Stimulated activated CD4-positive, alpha-beta T cell treated with anti-CD3 and anti-CD28 coated beads, Interleukin-12 subunit alpha, Interleukin-12 subunit beta, amount 100 ng/mL, for 24 hours (primary cell): Measurements from ENCODE around the gene CMAS.
"Not testable (repeated sequence)": the region's sequence is repeated elsewhere in the genome, so short reads cannot be mapped to it uniquely, and the experiment has no call there.

Experiments
- DNase-seq, 2 experiments: peaks; one replicate each; pipeline ENCODE4 v3.0.0-alpha.2; 2020; ENCODE audit warnings: low read depth in 2 of 2

The CMAS gene

GRCh38 chr12:22046090-22046967 lies at the start of gene CMAS:
TSS of gene CMAS (plus strand) at chr12:22046218. CDS start at chr12:22046304, 86 bp downstream.
- peak; percentile 73 to 80 for DNase-seq

- no peak for DNase-seq
Measured at GRCh38 chr12:21998295-21998694, 47.7 kb upstream of the CMAS start.

DNA sequence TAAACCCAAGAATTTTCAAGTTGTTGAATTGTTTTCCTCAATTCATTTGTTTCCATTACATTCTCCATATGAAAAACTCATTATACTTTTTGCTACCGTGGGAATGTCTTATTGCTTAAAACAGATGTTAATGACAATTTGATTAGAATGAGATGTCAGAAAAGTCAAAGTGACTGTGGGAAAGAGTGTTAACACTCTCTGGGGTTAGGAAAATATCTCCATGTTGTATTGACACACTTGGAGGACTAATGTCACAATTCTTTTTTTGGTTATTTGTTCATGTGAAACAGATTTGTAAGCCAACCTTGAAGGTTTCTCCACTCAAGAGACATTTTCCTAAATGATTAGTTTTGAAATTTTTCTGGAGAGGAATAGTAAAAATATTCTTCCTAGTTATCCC lies 47.2 kb upstream of the CMAS start:
- no peak for DNase-seq

GRCh38 chr12:22002430-22002829 lies 43.6 kb upstream of the CMAS start:
- DNase-seq: no peak

GRCh38 chr12:22007794-22008193 lies 38.2 kb upstream of the CMAS start:
- not testable (repeated sequence) for DNase-seq

DNA sequence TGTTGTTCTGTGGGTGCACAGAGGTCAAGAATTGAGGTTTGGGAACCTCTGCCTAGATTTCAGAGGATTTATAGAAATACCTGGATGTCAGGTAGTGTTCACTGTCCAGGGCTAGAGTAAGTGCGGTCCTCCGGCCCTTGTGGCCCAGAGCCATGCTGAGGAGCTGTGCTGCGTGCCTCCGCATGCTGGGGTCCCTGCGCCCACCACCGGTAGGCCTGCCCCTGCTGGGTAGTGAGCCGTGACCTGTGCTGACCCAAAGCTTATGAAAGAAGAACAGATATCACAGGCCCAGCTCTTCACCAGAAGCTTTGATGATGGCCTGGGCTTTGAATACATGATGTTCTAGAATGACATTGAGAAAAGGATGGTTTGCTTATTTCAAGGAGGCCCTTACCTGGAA lies 37.8 kb upstream of the CMAS start:
- DNase-seq: no peak

- DNase-seq: no peak
Measured at GRCh38 chr12:22014041-22014782, 31.8 kb upstream of the CMAS start.

- no peak for DNase-seq
Measured at GRCh38 chr12:22014783-22015144, 31.3 kb upstream of the CMAS start.

GRCh38 chr12:22016982-22017381 lies 29.0 kb upstream of the CMAS start:
- no peak for DNase-seq

DNA sequence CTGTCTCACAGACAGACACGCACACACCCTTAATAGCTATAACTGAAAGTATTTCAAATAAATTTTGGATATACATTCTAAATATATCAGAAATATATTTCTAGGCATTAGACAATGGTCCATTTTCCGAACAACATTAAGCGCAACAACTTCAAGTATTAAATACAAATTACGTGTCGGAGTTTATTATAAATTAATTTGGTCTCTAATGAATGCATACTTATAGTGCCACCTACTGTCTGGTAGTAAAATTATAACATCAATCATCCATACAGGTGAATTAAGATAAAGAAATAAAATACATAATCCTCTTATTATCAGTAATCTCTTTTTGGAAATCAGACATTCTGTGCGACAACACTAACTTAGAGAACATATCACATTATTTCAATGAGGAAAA lies 27.2 kb upstream of the CMAS start:
- no peak for DNase-seq

DNA sequence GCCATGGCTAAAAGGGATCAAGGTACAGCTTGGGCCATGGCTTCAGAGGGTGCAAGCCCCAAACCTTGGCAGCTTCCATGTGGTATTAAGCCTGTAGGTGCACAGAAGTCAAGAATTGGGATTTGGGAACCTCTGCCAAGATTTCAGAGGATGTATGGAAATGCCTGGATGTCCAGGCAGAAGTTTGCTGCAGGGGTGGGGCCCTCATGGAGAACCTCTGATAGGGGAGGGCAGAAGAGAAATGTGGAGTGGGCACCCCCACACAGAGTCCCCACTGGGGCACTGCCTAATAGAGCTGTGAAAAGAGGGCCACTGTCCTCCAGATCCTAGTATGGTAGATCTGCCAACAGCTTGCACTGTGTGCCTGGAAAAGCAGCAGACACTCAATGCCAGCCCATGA lies 22.5 kb upstream of the CMAS start:
- DNase-seq: not testable (repeated sequence)

DNA sequence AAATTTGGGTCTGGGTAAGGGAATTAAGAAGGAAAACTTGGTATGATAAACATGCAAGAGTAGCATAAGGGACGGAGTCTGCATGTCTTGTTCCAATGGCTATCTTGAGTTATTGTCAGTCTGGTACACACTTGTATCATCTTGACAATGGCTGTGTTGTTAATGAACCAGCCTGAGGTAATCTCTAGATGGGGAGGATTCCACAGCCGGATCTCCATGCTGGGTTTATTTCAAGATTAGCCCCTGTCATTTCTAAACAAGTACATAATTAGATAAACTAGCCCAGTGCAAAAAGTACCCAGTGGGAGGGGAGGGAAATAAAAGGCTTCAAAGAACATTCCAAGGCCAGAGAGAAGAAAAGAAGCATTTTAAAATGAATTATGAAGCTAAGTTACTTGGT lies 16.5 kb upstream of the CMAS start:
- DNase-seq: no peak

DNA sequence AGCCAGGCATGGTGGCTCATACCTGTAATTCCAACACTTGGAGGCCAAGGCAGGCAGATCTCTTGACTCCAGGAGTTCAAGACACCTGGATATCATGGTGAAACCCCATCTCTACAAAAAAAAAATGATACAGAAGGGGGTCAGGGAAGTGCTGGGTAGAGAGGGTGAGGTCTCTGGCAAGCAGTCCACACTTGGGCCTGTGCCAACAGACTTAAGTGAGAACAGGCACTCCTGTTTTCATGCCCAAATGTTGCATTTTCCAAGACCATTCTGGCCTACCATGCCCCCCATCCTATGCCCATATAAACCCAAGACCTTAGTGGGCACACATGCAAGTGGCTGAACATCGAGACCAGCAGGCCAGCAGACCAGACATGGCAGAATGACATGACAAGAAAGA lies 16.0 kb upstream of the CMAS start:
- DNase-seq: no peak

DNA sequence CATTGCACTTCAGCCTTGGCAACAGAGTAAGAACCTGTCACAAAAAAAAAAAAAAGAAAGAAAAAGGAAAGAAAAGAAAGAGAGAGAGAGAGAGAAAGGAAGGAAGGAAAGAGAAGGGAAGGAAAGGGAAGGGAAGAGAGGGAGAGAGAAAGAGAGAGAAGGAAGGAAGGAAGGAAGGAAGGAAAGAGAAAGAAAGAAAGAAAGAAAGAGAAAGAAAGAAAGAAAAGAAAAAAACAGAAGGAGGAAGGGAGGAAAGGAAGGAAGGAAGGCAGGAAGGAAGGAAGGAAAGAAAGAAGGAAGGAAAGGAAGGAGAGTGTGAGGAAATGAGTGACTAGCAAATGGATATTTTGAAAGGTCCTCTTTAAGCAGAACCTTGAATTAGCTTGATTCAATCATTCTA lies 13.3 kb upstream of the CMAS start:
- no peak for DNase-seq

DNA sequence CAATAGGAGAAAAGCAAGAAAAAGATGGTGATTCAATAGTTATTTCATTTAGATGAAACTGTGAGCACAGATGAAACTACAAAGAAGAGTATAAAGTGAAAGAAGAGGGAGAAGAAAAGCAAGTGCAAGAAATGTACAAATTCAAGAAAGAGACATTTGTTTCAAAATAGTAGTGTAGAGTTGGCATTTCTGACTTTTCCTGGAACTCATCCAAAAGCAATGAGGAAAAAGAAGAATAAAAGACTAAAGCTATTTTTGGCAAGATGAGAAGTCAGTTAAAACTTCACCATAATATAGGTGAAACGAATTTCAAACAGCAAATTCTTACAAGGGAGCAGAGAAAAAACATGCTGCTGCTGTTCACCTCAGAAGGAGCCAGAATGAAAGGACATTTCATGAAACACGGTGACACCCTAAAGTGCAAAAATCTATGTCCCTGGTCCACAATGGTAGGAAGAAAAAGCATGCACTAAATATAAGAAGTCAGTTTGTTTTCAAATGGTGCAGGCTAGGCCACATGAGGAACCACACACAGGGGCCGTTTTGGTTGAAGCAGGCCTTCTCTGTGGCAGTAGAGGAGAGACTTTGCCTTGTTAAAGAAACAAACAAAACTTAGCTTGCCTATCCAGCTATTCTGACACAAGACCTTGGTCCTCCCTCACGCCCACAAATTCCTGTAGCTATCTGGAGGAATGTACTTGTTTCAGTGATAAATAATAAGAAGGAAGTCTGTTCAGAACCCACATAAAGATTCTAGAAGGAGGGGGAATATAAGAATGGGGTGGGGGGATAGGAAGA lies 11.1 kb upstream of the CMAS start:
- DNase-seq: no peak

GRCh38 chr12:22037947-22038346 lies 8.1 kb upstream of the CMAS start:
- no peak for DNase-seq

- no peak for DNase-seq
Measured at GRCh38 chr12:22038734-22039133, 7.3 kb upstream of the CMAS start.

DNA sequence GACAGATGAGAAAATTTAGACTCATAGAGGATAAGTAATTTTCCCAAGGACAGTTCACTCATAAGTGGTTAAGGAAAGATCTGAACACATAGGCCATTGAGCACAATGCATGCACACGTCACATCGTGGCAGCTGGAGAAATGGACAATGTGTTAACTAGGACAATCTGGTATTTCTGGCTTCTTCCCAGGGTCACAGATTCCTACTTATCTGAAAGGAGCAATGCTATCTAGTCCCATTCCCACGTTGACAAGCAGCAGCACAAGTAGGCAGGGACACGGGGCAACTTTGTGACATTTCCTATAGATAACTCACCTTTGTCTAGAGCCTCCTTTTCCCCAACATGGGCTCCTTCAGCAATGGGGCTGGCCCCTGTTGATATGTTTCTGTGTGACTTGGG lies 6.7 kb upstream of the CMAS start:
- DNase-seq: no peak

DNA sequence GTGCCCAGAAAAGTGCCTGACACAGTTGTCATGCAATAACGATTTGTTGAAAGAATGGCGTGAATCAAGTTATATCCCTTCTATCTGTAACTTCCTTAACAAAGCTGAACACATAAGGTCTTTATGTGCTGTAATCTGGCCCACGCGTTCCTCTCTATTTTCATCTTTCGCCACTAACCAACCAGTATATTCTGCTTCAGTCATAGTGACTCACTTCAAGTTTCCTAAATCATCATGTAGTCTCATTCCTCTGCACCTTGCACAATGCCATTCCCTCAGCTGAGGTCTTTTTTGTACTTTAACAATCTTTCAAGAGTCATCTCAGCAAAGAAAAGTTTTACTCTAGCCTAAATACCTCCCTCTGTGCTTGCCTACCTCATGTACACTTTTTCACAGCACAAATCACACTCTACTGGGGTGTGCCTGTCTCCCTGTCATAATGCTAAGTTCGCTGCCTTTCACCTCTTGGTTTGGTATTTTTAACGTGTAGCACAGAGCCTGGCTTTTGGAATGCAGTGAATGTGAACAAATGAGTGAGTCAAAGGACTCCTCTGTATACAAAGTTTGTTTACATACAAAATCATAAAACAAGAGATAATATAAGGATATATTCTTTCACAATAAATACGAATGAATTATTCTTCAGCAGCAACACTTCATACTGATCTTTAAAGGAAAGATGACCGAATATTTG lies 2.9 kb upstream of the CMAS start:
- DNase-seq: no peak

GRCh38 chr12:22043943-22044342 lies 2.1 kb upstream of the CMAS start:
- no peak for DNase-seq

- no peak for DNase-seq
Measured at GRCh38 chr12:22044391-22044790, 1.6 kb upstream of the CMAS start.

GRCh38 chr12:22046968-22047390 lies 961 bp downstream of the CMAS start:
- no peak for DNase-seq
